ENCODE results near the gene LRRC59.

DNA sequence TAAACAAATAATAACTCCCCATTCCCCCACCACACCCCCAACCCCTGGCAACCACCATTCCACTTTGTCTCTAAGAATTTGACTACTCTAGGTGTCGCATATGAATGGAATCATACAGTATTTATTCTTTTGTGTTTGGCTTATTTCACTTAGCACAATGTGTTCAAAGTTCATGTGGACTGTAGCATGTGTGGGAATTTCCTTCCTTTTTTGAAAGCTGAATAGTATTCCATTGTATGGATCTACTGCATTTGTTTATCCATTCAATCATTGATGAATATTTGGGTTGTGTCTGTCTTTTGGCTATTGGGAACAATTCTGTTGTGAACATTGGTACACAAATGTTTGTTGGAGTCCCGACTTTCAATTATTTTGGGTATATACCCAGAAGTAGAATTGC is 25.4 kb upstream of the LRRC59 start:
- no peak for TF ChIP-seq POLR2A (IDR thresholded peaks at IDR 0.05)
- TF ChIP-seq, protein P1, sequence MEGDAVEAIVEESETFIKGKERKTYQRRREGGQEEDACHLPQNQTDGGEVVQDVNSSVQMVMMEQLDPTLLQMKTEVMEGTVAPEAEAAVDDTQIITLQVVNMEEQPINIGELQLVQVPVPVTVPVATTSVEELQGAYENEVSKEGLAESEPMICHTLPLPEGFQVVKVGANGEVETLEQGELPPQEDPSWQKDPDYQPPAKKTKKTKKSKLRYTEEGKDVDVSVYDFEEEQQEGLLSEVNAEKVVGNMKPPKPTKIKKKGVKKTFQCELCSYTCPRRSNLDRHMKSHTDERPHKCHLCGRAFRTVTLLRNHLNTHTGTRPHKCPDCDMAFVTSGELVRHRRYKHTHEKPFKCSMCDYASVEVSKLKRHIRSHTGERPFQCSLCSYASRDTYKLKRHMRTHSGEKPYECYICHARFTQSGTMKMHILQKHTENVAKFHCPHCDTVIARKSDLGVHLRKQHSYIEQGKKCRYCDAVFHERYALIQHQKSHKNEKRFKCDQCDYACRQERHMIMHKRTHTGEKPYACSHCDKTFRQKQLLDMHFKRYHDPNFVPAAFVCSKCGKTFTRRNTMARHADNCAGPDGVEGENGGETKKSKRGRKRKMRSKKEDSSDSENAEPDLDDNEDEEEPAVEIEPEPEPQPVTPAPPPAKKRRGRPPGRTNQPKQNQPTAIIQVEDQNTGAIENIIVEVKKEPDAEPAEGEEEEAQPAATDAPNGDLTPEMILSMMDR (IDR thresholded peaks at IDR 0.05) = no peak

Data from lower leg skin (tissue), 3 donors.